ENCODE results near the gene SDK1.

SDK1 gene

GRCh38 chr7:3300651-3301448 lies at the start of gene SDK1:
SDK1 (plus strand) TSS chr7:3301252; CDS start chr7:3301587, 335 bp downstream.
- peak; percentile 77 to 81 for DNase-seq (ENCODE audit: low read depth in 2 of 2)

GRCh38 chr7:3254718-3255117 lies 46.3 kb upstream of the SDK1 start:
- DNase-seq (ENCODE audit: low read depth in 2 of 2), result no peak

GRCh38 chr7:3259711-3260400 lies 41.2 kb upstream of the SDK1 start:
- no peak for DNase-seq (ENCODE audit: low read depth in 2 of 2)

- DNase-seq (ENCODE audit: low read depth in 2 of 2), result peak in 1 of 2 experiments; percentile 12
Measured at GRCh38 chr7:3260401-3260715, 40.7 kb upstream of the SDK1 start.

GRCh38 chr7:3264693-3265339 lies 36.2 kb upstream of the SDK1 start:
- no peak for DNase-seq (ENCODE audit: low read depth in 2 of 2)

- no peak for DNase-seq (ENCODE audit: low read depth in 2 of 2)
Measured at GRCh38 chr7:3265388-3265787, 35.7 kb upstream of the SDK1 start.

GRCh38 chr7:3266240-3266639 lies 34.8 kb upstream of the SDK1 start:
- no peak for DNase-seq (ENCODE audit: low read depth in 2 of 2)

- DNase-seq (ENCODE audit: low read depth in 2 of 2), result peak; percentile 26 to 32
Measured at GRCh38 chr7:3267966-3268690, 32.9 kb upstream of the SDK1 start.

GRCh38 chr7:3270362-3270761 lies 30.7 kb upstream of the SDK1 start:
- DNase-seq (ENCODE audit: low read depth in 2 of 2), result no peak

- DNase-seq (ENCODE audit: low read depth in 2 of 2), result no peak
Measured at GRCh38 chr7:3271298-3271697, 29.8 kb upstream of the SDK1 start.

GRCh38 chr7:3272691-3273141 lies 28.3 kb upstream of the SDK1 start:
- peak in 1 of 2 experiments; percentile 4 for DNase-seq (ENCODE audit: low read depth in 2 of 2)

- no peak for DNase-seq (ENCODE audit: low read depth in 2 of 2)
Measured at GRCh38 chr7:3274131-3274530, 26.9 kb upstream of the SDK1 start.

GRCh38 chr7:3277604-3278572 lies 23.2 kb upstream of the SDK1 start:
- DNase-seq (ENCODE audit: low read depth in 2 of 2), result no peak

- DNase-seq (ENCODE audit: low read depth in 2 of 2), result no peak
Measured at GRCh38 chr7:3279147-3279818, 21.8 kb upstream of the SDK1 start.

- DNase-seq (ENCODE audit: low read depth in 2 of 2), result no peak
Measured at GRCh38 chr7:3280445-3280844, 20.6 kb upstream of the SDK1 start.

- DNase-seq (ENCODE audit: low read depth in 2 of 2), result no peak
Measured at GRCh38 chr7:3280946-3281656, 20.0 kb upstream of the SDK1 start.

GRCh38 chr7:3282457-3282856 lies 18.6 kb upstream of the SDK1 start:
- DNase-seq (ENCODE audit: low read depth in 2 of 2), result no peak

GRCh38 chr7:3283130-3283704 lies 17.8 kb upstream of the SDK1 start:
- DNase-seq (ENCODE audit: low read depth in 2 of 2), result no peak

- DNase-seq (ENCODE audit: low read depth in 2 of 2), result no peak
Measured at GRCh38 chr7:3285652-3286051, 15.4 kb upstream of the SDK1 start.
